SK-N-MC (cell line): ENCODE data around the gene KLHL13.
"Not testable (repeated sequence)": the region's sequence is repeated elsewhere in the genome, so short reads cannot be mapped to it uniquely, and the experiment has no call there.

Experiments used
- DNase-seq: peaks from one replicate; pipeline ENCODE4 v3.0.0-alpha.2; 2011; ENCODE audit warnings: low read depth, low spot score
- H3K27ac ChIP-seq: fragments of 200-600 bp; sonication (generic); 2 replicates; pipeline ENCODE4 v1.5.1; 2016; ENCODE audit warnings: mixed run types
- H3K36me3 ChIP-seq: fragments of 200-600 bp; sonication (generic); 2 replicates; pipeline ENCODE4 v1.6.1; 2017; ENCODE audit warnings: antibody characterized with exemption, low read length, mixed read lengths; ENCODE audit not compliant: insufficient read depth
- H3K4me3 ChIP-seq: fragments of 200-600 bp; sonication (generic); 2 replicates; pipeline ENCODE4 v1.5.1; 2016
- H3K9ac ChIP-seq: fragments of 200-600 bp; sonication (generic); 2 replicates; pipeline ENCODE4 v1.8.0; 2017; ENCODE audit warnings: mixed run types, mixed read lengths; ENCODE audit not compliant: insufficient read length
- H3K9me3 ChIP-seq: fragments of 200-600 bp; sonication (generic); 2 replicates; pipeline ENCODE4 v1.6.1; 2017; ENCODE audit warnings: low read depth, mild to moderate bottlenecking, antibody characterized with exemption, low read length, moderate library complexity, mixed read lengths
- EZH2 ChIP-seq: fragments of 200-600 bp; sonication (generic); IDR thresholded peaks from one replicate; pipeline ENCODE4 v1.6.1; 2017; ENCODE audit warnings: antibody characterized with exemption
- FOXP2 ChIP-seq: optimal IDR thresholded peaks from 2 replicates; pipeline ENCODE3; 2011; ENCODE audit warnings: mild to moderate bottlenecking, moderate library complexity; ENCODE audit not compliant: insufficient read depth; ENCODE audit errors: extremely low read length, control extremely low read depth
- POLR2AphosphoS5 ChIP-seq: IDR thresholded peaks from 2 replicates; pipeline ENCODE4 v1.6.1; 2012; ENCODE audit warnings: mild to moderate bottlenecking, low read depth, low read length, borderline replicate concordance

KLHL13 gene

GRCh38 chrX:118022753-118023152, 93.9 kb downstream of the KLHL13 start:
- H3K36me3 ChIP-seq, result no peaks in the 10 kb centered on the region
- H3K9ac ChIP-seq, result no peak overlapping the region
- H3K9me3 ChIP-seq, result no peaks in the 10 kb centered on the region
- DNase-seq, result no peak
- no peak for TF ChIP-seq POLR2AphosphoS5
- TF ChIP-seq FOXP2, result no peak
- TF ChIP-seq EZH2, result no peak
- H3K4me3 ChIP-seq, result no peak overlapping the region
- H3K27ac ChIP-seq, result no peak overlapping the region

- DNase-seq, result no peak
- no peak overlapping the region for H3K4me3 ChIP-seq
- no peak for TF ChIP-seq POLR2AphosphoS5
- TF ChIP-seq EZH2, result no peak
- no peak for TF ChIP-seq FOXP2
- no peaks in the 10 kb centered on the region for H3K36me3 ChIP-seq
- no peak overlapping the region for H3K9ac ChIP-seq
- H3K9me3 ChIP-seq, result no peaks in the 10 kb centered on the region
- no peak overlapping the region for H3K27ac ChIP-seq
Observed at GRCh38 chrX:118016422-118016821, 100.2 kb downstream of the KLHL13 start.

- not testable (repeated sequence) for H3K9me3 ChIP-seq, H3K27ac ChIP-seq, H3K4me3 ChIP-seq, H3K9ac ChIP-seq, DNase-seq, H3K36me3 ChIP-seq
Observed at GRCh38 chrX:118002417-118002816, 114.2 kb downstream of the KLHL13 start.

GRCh38 chrX:118000518-118000917, 116.1 kb downstream of the KLHL13 start:
- Histone ChIP-seq H3K27ac (no peak overlapping the region), H3K9ac (no peak overlapping the region), H3K9me3 (no peaks in the 10 kb centered on the region), H3K4me3 (no peak overlapping the region), H3K36me3 (no peaks in the 10 kb centered on the region)
- TF ChIP-seq EZH2 (no peak), FOXP2 (no peak), POLR2AphosphoS5 (no peak)
- no peak for DNase-seq

- Histone ChIP-seq H3K27ac (peak overlapping the region; percentile 57; the same call in 1 of the 2 replicates), H3K36me3 (no peaks in the 10 kb centered on the region), H3K9ac (no peak overlapping the region), H3K9me3 (no peaks in the 10 kb centered on the region), H3K4me3 (0 out of 2 replicates have a peak overlapping the region, but pooled peaks have one; percentile 17)
- no peak for TF ChIP-seq POLR2AphosphoS5
- no peak for TF ChIP-seq EZH2
- no peak for TF ChIP-seq FOXP2
- DNase-seq, result peak; percentile 28
Observed at GRCh38 chrX:117998171-117998570, 118.4 kb downstream of the KLHL13 start.

GRCh38 chrX:117996918-117997480, 119.6 kb downstream of the KLHL13 start:
- H3K27ac ChIP-seq, result no peak overlapping the region
- DNase-seq, result no peak
- H3K4me3 ChIP-seq, result no peak overlapping the region
- TF ChIP-seq FOXP2 (no peak), EZH2 (no peak), POLR2AphosphoS5 (no peak)
- no peak overlapping the region for H3K9ac ChIP-seq
- no peaks in the 10 kb centered on the region for H3K9me3 ChIP-seq
- no peaks in the 10 kb centered on the region for H3K36me3 ChIP-seq

GRCh38 chrX:117996408-117996807, 120.2 kb downstream of the KLHL13 start:
- no peak overlapping the region for H3K27ac ChIP-seq
- DNase-seq, result no peak
- no peaks in the 10 kb centered on the region for H3K36me3 ChIP-seq
- no peaks in the 10 kb centered on the region for H3K9me3 ChIP-seq
- no peak overlapping the region for H3K4me3 ChIP-seq
- no peak for TF ChIP-seq POLR2AphosphoS5
- no peak for TF ChIP-seq FOXP2
- no peak for TF ChIP-seq EZH2
- no peak overlapping the region for H3K9ac ChIP-seq

GRCh38 chrX:117995378-117995777, 121.2 kb downstream of the KLHL13 start:
- no peak for DNase-seq
- H3K36me3 ChIP-seq, result no peaks in the 10 kb centered on the region
- H3K4me3 ChIP-seq, result no peak overlapping the region
- TF ChIP-seq POLR2AphosphoS5, result no peak
- TF ChIP-seq EZH2, result no peak
- TF ChIP-seq FOXP2, result no peak
- no peaks in the 10 kb centered on the region for H3K9me3 ChIP-seq
- no peak overlapping the region for H3K9ac ChIP-seq
- no peak overlapping the region for H3K27ac ChIP-seq

GRCh38 chrX:117992192-117992723, 124.4 kb downstream of the KLHL13 start:
- TF ChIP-seq POLR2AphosphoS5 (no peak), EZH2 (no peak), FOXP2 (no peak)
- no peak for DNase-seq
- Histone ChIP-seq H3K27ac (peak overlapping the region; percentile 64; the same call in 1 of the 2 replicates), H3K4me3 (no peak overlapping the region), H3K9ac (no peak overlapping the region), H3K9me3 (no peaks in the 10 kb centered on the region), H3K36me3 (no peaks in the 10 kb centered on the region)
